GM21576 (cell line): ENCODE measurements around the gene POLD1.

Experiments
- ATAC-seq: cut with Tn5 transposase; IDR thresholded peaks from one replicate; pipeline ENCODE4 v1.9.1; 2021; ENCODE audit warnings: mild to moderate bottlenecking, moderate library complexity; ENCODE audit not compliant: unreplicated experiment

The POLD1 gene

DNA sequence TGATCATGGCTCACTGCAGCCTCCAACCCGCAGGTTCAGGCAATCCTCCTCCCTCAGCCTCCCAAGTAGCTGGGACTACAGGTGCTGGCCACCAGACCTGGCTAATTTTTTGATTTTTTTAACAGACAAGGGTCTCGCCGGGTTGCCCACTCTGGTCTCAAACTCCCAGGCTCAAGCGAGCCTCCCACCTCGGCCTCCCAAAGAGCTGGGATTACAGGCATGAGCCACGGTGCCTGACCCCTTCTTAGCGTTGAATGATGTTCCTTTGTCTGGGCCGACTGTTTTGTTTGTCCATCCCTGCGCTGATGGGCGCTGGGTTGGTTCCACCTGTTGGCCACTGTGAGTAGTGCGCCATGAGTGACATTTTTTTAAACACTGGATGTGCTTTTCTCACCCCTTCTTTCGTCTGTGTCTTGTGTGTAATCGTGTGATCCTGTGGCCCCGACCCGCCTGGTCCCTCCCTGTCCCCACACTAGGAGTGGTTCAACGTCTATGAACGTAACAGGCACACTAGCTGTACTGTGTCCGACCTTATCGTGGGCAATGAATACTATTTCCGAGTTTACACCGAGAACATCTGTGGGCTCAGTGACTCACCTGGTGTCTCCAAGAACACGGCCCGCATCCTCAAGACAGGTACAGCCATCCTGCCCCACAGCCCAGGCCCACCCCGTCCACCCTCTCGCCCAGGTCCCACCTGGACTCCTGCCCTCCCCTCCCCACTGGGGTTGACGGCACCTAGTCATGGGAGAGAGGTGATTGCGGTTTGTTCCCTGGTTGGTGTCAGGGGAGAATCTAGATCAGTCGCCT lies 77.1 kb downstream of the POLD1 start:
- no peak for ATAC-seq

GRCh38 chr19:50462970-50463369 lies 78.8 kb downstream of the POLD1 start:
- no peak for ATAC-seq

DNA sequence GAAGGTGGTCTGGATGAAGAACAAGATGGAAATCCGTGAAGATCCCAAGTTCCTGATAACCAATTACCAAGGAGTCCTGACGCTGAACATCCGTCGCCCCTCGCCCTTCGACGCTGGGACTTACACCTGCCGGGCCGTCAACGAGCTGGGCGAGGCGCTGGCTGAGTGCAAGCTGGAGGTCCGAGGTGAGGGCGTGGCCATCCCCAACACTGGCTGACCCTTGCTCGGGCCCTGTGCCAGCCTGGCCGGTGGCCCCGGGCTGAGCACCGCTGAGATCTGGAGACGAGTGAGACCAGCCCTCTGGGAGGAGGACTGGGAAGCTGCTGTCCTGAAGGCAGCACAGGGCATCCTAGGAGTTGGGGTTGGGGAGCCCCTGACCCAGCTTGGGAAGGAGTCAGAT lies 80.2 kb downstream of the POLD1 start:
- ATAC-seq, result no peak

DNA sequence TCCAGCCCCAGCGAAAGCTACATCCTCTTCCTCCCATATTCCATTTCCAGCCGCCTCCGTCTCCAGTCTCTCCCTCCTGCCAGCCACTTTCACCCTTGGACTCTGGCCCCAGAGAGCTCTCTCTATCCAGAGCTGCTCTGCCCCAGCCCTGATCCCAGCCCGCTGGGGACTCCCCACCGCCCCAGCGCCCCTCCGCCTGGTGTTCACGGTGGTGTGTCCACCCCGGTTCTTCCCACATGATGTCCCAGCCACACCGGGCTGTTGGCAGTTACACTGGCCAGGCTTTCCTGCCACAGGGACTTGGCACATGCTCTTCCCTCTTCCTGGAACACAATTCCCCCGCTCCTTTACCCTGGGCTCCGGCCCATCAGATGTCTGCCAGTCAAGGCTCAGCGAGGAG lies 80.9 kb downstream of the POLD1 start:
- ATAC-seq, result no peak

GRCh38 chr19:50465986-50466705 lies 82.0 kb downstream of the POLD1 start:
- ATAC-seq, result no peak

DNA sequence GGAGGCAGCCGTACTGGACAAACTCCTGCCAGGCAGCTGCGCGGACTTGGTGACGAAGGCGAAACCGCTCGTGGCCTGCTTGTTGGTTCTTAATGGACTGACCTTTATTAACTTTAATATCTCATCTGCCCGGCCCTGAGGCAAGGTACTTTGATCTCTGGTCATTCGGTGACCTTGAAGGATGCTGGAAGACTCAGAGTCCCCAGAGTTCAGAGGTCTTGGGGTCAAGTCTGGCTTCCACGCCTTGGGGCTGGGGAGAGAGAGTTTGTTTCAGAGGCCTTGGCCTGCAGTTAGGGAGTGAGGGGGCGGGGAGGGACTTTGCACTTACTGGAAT lies 82.5 kb downstream of the POLD1 start:
- no peak for ATAC-seq

DNA sequence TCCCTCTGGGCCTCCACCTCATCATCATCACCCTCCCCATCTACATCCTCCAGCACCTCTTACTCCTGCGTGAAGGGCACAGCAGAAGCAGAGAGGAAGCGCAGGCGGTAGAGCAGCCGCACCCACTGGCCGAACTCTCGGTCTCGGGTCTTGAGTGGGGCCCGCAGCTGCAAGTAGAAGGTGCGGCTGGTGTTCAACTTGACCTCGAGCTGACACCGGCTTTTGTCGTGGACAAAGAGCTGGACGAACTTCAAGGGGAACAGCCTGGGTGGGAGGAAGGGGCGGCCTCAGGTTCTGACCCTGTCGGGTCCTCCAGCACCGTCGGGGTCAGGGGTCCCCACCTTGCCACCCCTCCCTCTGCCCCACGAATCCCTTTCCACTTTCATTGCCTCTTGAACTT lies 83.4 kb downstream of the POLD1 start:
- no peak for ATAC-seq
